Activated T-helper 1 cell treated with anti-CD3 and anti-CD28 coated beads, Interleukin-12 subunit alpha, Interleukin-12 subunit beta, Interleukin-2, Interleukin-4 antibody, amounts not matched to agents 30 ng/mL and 10 ng/mL and 1 ng/mL, durations not matched to agents 14 hours and 24 hours and 36 hours (primary cell): ENCODE results near the gene C19orf38. TPM values are rescaled to one million over a fixed set of nuclear protein-coding genes. Genes with fewer than 3 reads are reported as not detected.
"Not testable (repeated sequence)": the region's sequence is repeated elsewhere in the genome, so short reads cannot be mapped to it uniquely, and the experiment has no call there.

Experiments used
- DNase-seq: peaks from one replicate; pipeline ENCODE4 v3.0.0; 2021; ENCODE audit warnings: low spot score
- H3K27ac Mint-ChIP-seq: one replicate; pipeline ENCODE4 v1.8.0; 2021; ENCODE audit warnings: mild to moderate bottlenecking, mixed read lengths
- H3K27me3 Mint-ChIP-seq: one replicate; pipeline ENCODE4 v1.8.0; 2022; ENCODE audit warnings: mild to moderate bottlenecking, moderate library complexity, mixed read lengths; ENCODE audit not compliant: insufficient read depth
- H3K36me3 Mint-ChIP-seq: one replicate; pipeline ENCODE4 v1.8.0; 2021; ENCODE audit warnings: low read depth, mixed read lengths
- H3K4me1 Mint-ChIP-seq: one replicate; pipeline ENCODE4 v1.8.0; 2021; ENCODE audit warnings: low read depth, mixed read lengths
- H3K4me3 Mint-ChIP-seq: one replicate; pipeline ENCODE4 v1.8.0; 2021; ENCODE audit warnings: mild to moderate bottlenecking, moderate library complexity, mixed read lengths
- H3K9me3 Mint-ChIP-seq: one replicate; pipeline ENCODE4 v1.8.0; 2021; ENCODE audit warnings: mixed read lengths
- intact Hi-C: fragments of 100-400 bp; cut with micrococcal nuclease; formaldehyde crosslinking; loops from one replicate; pipeline ENCODE4 v1.15.1; 2024
- total RNA-seq: library from RNA; stranded (reverse); gene quantifications from 2 replicates; pipeline ENCODE4 v1.2.3, GENCODE V29; 2022

Gene C19orf38
- total RNA-seq, 1 donor from 2014 or later: 5.6 TPM

DNA sequence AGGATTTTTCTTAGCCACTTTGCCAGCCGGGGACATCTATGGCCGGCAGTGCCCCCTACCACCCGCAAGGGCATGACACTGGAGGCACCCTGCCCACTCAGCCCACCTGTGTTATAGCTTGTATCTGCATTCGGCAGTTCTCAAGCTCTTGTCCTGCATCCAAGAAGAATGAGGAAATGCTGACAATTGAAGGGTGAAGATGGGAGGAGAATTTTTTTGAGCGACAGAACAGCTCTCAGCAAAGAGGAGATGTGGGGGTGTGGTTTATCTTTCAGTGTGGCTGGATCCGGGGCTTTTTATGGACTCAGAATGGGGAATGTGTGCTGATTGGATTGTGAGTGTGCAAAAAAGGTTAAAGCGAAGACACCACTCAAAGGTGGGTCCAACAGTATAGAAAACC, 5.4 kb upstream of the C19orf38 start:
- intact Hi-C loops: no loop called here
- Mint-ChIP-seq H3K27me3 (peaks cover 4% of the 10 kb centered on the region), H3K9me3 (peaks cover 13% of the 10 kb centered on the region), H3K4me1 (no peaks in the 10 kb centered on the region), H3K4me3 (no peak overlapping the region), H3K27ac (no peak overlapping the region), H3K36me3 (peaks cover 3% of the 10 kb centered on the region)
- no peak for DNase-seq

DNA sequence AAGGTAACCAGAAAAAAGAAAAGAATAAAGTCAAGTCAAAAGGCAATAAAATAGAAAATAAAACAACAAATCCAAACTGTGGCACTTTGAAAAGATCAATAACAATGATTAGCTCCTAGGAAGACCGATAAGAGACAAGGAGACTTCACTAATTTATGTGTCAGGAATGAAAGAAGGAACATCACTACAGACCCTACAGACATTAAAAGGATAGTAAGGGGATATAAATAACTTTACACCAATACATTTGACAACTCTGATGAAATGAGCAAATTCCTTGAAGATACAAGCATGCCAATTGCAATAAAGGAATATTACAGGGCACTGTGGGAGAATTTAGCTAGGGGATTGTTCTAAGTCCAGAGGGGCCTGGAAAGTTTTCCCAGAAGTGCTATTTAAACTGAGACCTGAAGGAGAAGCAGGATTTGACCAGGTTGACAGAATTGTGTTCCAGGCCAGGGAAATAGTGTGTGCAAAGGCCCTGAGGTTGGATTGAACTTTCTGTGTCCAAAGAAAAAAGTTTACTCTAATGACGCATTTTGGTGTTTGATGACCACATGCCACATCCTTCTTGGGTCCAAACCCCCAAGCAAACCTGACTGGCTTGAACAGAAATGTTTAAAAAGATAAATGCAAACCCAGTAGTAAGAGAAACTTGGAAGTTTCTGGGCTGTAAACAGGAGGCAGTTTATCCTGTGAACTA, 1.6 kb upstream of the C19orf38 start:
- Mint-ChIP-seq H3K27ac (no peak overlapping the region), H3K27me3 (no peaks in the 10 kb centered on the region), H3K36me3 (peaks cover 3% of the 10 kb centered on the region), H3K4me3 (no peak overlapping the region), H3K9me3 (peaks cover 13% of the 10 kb centered on the region), H3K4me1 (peaks cover 7% of the 10 kb centered on the region)
- DNase-seq: no peak
- intact Hi-C loops: no loop called here

DNA sequence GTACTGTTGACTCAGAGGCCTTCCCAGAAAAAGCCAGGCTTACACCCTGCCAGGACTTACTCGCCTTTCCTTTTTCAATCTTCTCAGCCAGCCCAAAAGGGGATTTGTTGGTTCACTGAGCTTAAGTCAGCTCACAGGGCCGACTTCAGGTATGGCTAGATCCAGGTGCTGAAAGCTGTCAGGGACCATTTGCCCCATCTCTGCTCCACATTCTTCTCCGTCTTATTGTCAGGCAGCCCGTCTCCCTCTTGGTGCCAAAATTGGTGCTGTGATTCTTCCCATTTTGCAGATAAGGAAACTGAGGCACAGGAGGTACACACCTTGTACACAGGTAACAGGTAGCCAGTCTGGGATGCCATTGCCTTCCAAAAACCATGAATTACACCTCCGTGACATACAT, 2.4 kb downstream of the C19orf38 start:
- DNase-seq: no peak
- H3K4me1 Mint-ChIP-seq: peaks cover 7% of the 10 kb centered on the region

DNA sequence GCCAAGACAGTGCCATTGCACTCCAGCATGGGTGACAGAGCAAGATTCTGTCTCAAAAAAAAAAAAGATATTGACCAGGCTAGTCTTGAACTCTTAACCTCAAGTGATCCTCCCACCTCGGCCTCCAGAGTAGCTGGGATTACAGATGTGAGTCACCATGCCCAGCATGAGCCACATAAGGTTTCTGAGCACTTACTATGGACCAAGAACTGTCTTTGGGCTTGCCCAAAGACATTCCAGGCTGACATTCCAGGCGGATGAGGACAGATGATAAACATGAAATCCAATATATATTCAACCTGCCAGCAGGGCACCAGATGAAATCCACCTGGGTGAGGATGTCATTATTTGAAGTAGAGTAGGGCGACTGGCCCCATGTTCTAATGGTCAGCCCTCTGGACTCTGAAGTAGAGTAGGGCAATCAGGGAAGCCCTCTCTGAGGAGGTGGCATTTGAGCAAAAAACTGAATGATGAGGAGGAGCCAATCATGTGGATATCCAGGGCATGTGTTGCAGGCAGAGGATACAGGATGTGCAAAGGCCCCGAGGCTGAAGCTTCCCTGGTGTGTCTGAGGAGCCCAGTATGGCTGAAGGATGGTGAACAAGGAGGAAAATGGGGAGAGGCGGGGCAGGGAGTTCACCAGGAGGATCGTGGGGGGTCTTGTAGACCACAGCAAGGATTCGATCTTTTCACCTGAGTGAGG, 4.0 kb downstream of the C19orf38 start:
- Mint-ChIP-seq H3K27me3 (no peaks in the 10 kb centered on the region), H3K27ac (no peak overlapping the region), H3K4me3 (no peak overlapping the region), H3K4me1 (peaks cover 7% of the 10 kb centered on the region), H3K9me3 (no peaks in the 10 kb centered on the region), H3K36me3 (no peaks in the 10 kb centered on the region)
- no peak for DNase-seq
- intact Hi-C loops: no loop called here

More for the DNA sequence above, 2.4 kb downstream of the C19orf38 start:
- intact Hi-C loops: no loop called here
- no peak overlapping the region for H3K27ac Mint-ChIP-seq
- H3K36me3 Mint-ChIP-seq: peaks cover 3% of the 10 kb centered on the region
- H3K27me3 Mint-ChIP-seq: no peaks in the 10 kb centered on the region
- peaks cover 9% of the 10 kb centered on the region for H3K9me3 Mint-ChIP-seq
- H3K4me3 Mint-ChIP-seq: no peak overlapping the region

DNA sequence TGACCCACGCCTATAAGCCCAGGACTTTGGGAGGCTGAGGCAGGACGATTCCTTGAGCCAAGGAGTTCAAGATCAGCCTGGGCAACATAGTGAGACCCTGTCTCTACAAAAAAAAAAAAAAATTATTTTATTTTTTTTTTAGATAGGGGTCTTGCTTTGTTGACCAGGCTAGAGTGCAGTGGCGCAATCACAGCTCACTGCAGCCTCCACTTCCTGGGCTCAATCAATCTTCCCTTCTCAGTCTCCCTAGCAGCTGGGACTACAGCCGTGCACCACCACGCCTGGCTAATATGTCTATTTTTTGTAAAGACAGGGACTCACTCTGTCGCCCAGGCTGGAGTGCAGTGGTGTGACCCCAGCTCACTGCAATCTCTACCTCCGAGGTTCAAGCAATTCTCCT, 4.7 kb downstream of the C19orf38 start:
- Mint-ChIP-seq H3K27me3 (no peaks in the 10 kb centered on the region), H3K4me1 (peaks cover 7% of the 10 kb centered on the region), H3K9me3 (no peaks in the 10 kb centered on the region), H3K4me3 (no peak overlapping the region), H3K27ac (no peak overlapping the region), H3K36me3 (no peaks in the 10 kb centered on the region)
- intact Hi-C loops: no loop called here
- DNase-seq: no peak

DNA sequence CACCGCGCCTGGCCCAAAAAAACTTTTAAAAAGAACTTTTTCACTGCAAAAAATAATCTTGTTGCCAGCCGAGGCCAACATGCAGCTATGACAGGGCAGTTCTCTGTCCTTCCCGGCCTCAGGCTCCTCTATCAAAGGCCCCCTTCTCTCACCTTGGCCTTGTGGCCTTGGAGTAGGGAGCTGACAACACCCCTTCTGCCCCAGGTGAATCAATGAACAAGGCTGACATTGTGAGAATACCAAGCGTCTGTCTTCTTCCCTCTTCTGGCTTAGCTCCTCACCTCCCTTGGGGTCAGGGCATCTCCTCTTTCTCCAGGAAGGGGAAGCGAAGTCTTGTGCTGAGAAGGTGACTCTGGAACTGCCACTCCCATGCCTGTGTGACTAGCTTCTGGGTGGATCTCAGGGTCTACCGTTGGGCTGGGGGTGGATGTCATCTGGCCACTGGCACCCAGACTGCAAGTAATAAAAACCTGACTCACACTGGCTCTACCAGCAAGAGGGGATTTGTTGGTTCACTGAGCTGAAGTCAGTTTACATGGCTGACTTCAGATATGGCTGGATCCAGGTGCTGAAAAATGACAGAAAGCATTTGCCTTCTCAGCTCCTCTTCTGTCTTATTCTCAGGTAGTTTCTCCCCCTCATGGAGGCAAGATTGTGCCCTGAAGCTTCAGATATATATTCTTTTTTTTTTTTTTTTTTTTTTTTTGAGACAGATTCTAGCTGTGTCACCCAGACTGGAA, 6.3 kb downstream of the C19orf38 start:
- H3K27ac Mint-ChIP-seq: peak overlapping the region; percentile 12

DNA sequence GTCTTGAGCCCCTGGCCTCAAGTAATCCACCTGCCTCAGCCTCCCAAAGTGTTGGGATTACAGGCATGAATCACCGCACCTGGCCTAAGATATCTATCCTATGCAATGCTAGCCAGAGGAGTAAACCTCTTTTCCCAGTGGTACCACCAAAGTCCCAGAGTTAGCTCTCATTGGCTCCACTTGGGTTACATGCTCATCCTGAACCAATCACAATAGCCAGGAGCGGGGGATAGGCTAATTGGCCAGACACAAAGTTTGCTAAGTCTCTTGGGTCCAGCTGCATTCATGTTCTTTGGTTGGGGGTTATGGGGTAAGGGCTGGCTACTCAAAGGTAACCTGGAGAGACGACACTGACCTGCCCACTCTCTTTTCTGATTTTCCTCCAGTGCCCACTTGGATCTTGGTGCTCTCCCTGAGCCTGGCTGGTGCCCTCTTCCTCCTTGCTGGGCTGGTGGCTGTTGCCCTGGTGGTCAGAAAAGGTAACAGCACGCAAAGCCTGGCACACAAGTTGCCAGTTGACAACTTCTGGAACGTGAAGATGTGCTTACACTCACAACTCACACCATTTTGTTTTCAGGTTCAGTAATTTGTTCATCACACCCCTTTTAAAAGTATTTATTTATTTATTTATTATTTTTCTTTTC, 7.8 kb downstream of the C19orf38 start:
- H3K4me1 Mint-ChIP-seq: no peaks in the 10 kb centered on the region
- intact Hi-C loops: no loop called here
- no peak overlapping the region for H3K27ac Mint-ChIP-seq
- no peaks in the 10 kb centered on the region for H3K27me3 Mint-ChIP-seq
- H3K9me3 Mint-ChIP-seq: no peaks in the 10 kb centered on the region
- H3K4me3 Mint-ChIP-seq: no peak overlapping the region
- no peak for DNase-seq
- no peaks in the 10 kb centered on the region for H3K36me3 Mint-ChIP-seq

More for the DNA sequence above, 6.3 kb downstream of the C19orf38 start:
- no peaks in the 10 kb centered on the region for H3K4me1 Mint-ChIP-seq
- no peak for DNase-seq
- no peaks in the 10 kb centered on the region for H3K27me3 Mint-ChIP-seq
- intact Hi-C loops: no loop called here
- no peaks in the 10 kb centered on the region for H3K36me3 Mint-ChIP-seq
- H3K9me3 Mint-ChIP-seq: no peaks in the 10 kb centered on the region
- no peak overlapping the region for H3K4me3 Mint-ChIP-seq

DNA sequence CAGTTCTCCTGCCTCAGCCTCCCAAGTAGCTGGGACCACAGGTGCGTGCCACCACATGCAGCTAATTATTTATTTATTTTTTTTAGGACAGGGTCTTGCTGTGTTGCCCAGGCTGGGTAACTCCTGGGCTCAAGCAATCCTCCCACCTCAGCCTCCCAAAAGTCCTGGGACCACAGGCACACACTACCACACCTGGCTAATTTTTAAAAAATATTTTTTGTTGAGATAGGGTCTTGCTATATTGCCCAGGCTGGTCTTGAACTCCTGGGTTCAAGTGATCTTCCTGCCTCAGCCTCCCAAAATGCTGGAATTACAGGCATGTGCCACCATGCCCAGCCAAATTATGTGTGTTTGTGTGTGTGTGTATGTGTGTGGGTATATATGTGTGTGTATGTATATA, 8.7 kb downstream of the C19orf38 start:
- intact Hi-C loops, H3K4me3 Mint-ChIP-seq, H3K36me3 Mint-ChIP-seq, DNase-seq, H3K27me3 Mint-ChIP-seq, H3K4me1 Mint-ChIP-seq, H3K27ac Mint-ChIP-seq, H3K9me3 Mint-ChIP-seq: not testable (repeated sequence)

DNA sequence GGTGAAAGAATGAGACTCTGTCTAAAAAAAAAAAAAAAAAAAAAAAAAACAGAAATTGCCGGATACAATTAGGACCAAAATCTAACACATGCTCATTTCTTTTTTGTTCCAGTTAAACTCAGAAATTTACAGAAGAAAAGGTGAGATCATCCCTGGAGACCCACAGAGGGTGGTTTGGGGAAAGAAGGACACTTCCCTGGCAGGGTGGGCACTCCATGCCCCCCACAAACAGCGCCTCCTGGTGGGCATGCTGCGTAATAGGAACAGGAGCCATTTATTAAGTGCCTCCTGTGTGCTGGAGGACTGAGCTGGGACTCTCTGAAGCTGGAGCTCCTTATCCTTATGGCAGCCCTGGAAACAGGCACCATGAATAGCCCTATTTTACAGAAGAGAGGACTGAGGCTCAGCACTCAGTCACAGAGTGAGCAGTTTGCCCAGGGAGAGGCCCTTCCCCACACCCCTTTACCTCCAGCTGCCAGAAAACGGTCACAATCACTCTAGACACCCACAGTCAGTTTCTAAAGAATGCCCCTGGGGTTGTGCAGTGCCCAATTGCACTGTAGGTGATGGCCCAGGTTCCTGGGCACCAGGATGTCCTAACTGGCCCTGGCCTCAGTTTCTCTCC, 10.1 kb downstream of the C19orf38 start:
- no peaks in the 10 kb centered on the region for H3K27me3 Mint-ChIP-seq
- H3K4me1 Mint-ChIP-seq: peaks cover 7% of the 10 kb centered on the region
- H3K9me3 Mint-ChIP-seq: no peaks in the 10 kb centered on the region
- no peak for DNase-seq
- H3K4me3 Mint-ChIP-seq: no peak overlapping the region
- intact Hi-C loops: no loop called here
- no peak overlapping the region for H3K27ac Mint-ChIP-seq
- H3K36me3 Mint-ChIP-seq: no peaks in the 10 kb centered on the region

DNA sequence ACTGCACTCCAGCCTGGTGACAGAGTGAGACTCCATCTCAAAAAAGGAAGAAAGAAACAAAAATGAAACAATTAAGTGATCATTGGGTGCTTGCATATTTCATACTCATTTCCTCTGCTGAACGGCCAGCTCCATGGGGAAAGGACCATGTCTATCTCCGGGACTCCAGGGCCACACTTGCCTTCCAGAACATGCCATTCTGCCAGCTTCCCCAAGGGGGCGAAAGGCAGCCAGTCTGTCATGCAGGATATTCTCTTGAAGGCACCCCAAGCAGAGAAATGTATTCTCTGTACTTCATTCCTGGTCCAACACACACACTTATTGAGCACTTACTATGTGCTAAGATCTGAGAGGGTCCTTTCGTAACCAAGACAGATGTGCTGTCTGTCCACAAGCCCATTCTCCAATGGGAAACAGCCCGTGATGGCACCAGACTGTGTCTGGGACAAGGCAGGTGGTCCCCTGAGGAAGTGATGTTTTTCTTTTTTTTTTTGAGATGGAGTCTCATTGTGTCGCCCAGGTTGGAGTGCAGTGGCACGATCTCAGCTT, 13.0 kb downstream of the C19orf38 start:
- intact Hi-C loops: no loop called here
- H3K27me3 Mint-ChIP-seq: no peaks in the 10 kb centered on the region
- H3K4me3 Mint-ChIP-seq: no peak overlapping the region
- H3K4me1 Mint-ChIP-seq: peaks cover 21% of the 10 kb centered on the region
- no peak for DNase-seq
- H3K9me3 Mint-ChIP-seq: no peaks in the 10 kb centered on the region
- no peaks in the 10 kb centered on the region for H3K36me3 Mint-ChIP-seq
- H3K27ac Mint-ChIP-seq: peak overlapping the region; percentile 7

DNA sequence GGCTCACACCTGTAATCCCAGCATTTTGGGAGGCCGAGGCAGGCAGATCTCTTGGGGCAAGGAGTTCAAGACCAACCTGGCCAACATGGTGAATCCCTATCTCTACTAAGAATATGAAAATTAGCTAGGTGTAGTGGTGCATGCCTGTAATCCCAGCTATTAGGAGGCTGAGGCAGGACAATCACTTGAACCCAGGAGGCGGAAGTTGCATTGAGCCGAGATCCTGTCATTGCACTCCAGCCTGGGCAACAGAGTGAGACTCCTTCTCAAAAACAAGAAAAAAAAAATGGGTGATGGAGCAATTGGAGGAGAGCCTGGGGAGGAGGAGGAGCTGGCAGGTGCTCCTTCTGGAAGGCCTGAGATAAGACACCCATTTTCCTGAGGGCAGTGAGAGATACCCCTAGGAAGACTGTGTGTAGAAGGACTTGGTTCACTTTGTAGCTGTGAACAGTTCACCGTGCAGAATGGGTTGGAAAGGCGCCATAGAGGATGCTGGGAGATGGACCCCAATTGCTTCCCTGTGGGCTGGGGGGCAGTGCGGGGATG, 14.4 kb downstream of the C19orf38 start:
- H3K27ac Mint-ChIP-seq: no peak overlapping the region
- H3K9me3 Mint-ChIP-seq: no peaks in the 10 kb centered on the region
- H3K4me3 Mint-ChIP-seq: no peak overlapping the region
- no peaks in the 10 kb centered on the region for H3K36me3 Mint-ChIP-seq
- intact Hi-C loops: no loop called here
- no peaks in the 10 kb centered on the region for H3K27me3 Mint-ChIP-seq
- DNase-seq: no peak
- peaks cover 21% of the 10 kb centered on the region for H3K4me1 Mint-ChIP-seq

DNA sequence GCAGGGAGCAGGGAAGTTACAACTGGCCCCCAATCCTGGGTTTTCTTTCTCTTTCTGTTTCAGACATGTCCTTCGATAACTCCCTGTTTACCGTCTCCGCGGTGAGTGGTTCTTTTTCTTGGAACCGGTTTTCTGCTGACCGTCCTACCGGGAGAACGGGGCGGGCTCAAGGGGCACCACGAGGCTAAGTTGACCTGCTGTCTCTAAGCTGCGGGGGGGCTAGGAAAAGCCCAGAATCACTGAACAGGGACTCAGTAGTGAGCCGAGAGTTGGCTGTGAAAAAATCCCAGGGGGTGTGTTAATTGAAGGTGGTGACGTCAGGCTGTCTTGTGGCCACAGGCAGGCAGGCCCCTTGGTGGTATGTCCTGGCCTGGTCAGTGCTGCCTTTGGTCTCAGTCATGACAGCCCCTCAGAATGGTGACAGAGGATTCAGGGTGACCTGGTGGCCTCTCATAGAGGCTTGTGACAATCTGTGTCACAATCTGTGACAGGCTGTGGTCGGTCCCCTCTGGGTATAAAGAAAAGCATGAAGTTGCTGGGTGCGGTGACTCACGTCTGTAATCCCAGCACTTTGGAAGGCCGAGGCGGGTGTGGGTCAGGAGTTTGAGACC, 15.0 kb downstream of the C19orf38 start:
- DNase-seq: no peak
- H3K27ac Mint-ChIP-seq: peak overlapping the region; percentile 40
- H3K4me3 Mint-ChIP-seq: no peak overlapping the region
- H3K4me1 Mint-ChIP-seq: peaks cover 27% of the 10 kb centered on the region
- no peaks in the 10 kb centered on the region for H3K27me3 Mint-ChIP-seq
- H3K9me3 Mint-ChIP-seq: no peaks in the 10 kb centered on the region
- peaks cover 2% of the 10 kb centered on the region for H3K36me3 Mint-ChIP-seq
- intact Hi-C loops: no loop called here
